Thyroid gland (tissue), 4 donors: ENCODE results near the gene NCAPH2.
"Not testable (repeated sequence)": the region's sequence is repeated elsewhere in the genome, so short reads cannot be mapped to it uniquely, and the experiment has no call there.

Source experiments
- CTCF ChIP-seq, 6 experiments: fragments of 200-600 bp in 3 of 6; fragments of 450-650 bp in 3 of 6; sonication (generic) in 3 of 6; IDR thresholded peaks; one replicate each; pipeline ENCODE4 v1.5.1; 2016 to 2019; ENCODE audit warnings: antibody characterized with exemption in 6 of 6, mild to moderate bottlenecking in 2 of 6, inconsistent platforms in 1 of 6, moderate library complexity in 1 of 6
- POLR2A ChIP-seq, 2 donors: fragments of 450-650 bp; IDR thresholded peaks; one replicate each; pipeline ENCODE4 v1.6.1; 2017; ENCODE audit warnings: antibody characterized with exemption in 2 of 2, mild to moderate bottlenecking in 2 of 2, moderate library complexity in 1 of 2

GRCh38 chr22:50541667-50542026, 33.6 kb downstream of the NCAPH2 start:
- TF ChIP-seq CTCF, POLR2A (IDR thresholded peaks at IDR 0.05): not testable (repeated sequence)
